GM19099 (cell line): ENCODE data around the gene MAS1L.

Experiments used
- POLR2A ChIP-seq: IDR thresholded peaks from 3 replicates; pipeline ENCODE4 v1.6.1; 2011; ENCODE audit warnings: low read depth; ENCODE audit not compliant: insufficient read length; ENCODE audit errors: extremely low read depth

MAS1L gene

DNA sequence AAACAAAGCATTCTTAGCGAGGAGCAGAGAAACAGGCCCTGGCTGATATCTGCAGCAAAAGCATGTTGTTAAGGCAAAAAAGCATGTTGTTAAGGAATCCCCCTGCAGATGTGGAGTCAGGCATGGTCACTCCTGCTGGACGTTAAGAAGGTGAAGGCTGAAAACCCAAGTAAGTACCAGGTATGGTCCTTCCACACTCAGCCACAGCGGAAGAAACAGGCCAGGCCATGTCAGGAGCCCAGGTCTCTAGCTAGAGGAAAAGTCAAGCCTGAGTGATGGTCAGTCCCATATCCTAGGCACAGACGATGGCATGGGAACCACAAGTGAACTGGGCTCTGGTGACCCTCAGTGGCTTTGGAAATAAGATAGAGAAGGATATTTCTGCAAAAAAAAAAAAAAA is 32.5 kb upstream of the MAS1L start:
- TF ChIP-seq POLR2A = no peak

DNA sequence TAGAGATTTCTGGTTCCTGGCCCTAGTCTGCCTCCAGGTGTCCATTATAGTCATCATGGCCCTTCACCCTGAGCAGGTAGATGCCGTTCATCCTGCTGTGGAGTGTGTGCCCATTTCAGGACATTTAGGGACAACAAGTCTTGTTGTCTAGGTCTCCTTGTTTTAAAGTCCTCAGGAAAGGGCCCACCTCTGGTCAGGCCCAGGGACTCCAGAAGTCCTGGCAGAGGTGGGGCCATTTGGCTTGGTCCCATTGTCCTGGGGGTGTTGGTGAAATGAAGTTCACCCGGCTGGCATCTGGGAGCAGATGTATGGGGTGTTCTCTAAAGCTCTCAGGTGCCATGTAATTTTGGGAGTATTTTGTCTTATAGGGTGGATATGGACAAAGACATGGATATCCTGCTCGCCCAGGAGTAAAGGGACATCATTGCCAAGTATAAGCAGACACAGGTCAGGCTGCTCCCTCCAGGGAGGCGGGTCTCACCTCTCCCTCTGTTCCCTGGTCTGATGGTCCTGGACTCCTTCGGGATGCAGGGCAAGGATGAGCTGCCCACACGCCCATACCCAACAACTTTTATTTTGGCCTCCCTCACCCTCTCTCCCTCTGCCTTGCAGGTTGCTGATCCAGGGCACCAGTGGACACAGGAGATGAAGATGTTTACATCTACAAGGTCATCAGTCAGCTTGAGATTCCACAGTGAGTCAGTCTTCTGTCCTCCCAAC is 31.7 kb upstream of the MAS1L start:
- TF ChIP-seq POLR2A = no peak

DNA sequence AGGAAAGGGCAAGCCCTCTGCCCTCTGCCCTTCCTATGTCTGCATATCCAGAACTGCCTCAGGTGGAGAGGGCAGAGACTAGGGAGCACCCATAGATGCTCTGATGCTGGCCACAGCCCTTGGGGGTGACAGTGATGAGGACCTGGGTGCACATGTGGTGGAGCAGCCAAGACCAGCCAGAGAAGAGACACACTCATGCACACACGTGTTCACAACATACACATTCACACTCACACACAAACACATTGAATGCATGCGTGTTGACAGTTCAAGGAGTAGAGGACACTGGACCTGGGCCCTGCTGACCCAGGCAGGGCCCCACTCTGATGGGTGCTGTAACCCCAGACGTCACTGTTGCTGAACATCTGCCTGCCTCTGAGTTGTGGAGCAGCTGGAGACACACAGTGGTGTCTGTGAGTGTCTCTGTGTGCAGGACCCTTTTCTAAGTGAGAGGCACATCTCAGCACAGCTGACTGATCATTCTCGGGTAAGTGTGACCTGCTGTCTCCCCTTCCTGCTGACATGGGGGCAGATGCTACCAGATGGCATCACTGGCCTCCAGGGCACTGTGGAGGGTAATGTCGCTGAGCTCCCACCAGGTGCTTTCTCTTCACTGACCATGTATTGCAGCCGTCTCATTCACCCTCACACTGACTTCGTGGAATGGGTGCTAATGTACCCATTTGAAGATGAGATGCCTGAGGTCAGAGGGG is 30.1 kb upstream of the MAS1L start:
- no peak for TF ChIP-seq POLR2A

GRCh38 chr6:29517245-29517644 is 29.5 kb upstream of the MAS1L start:
- no peak for TF ChIP-seq POLR2A

GRCh38 chr6:29516108-29516507 is 28.4 kb upstream of the MAS1L start:
- TF ChIP-seq POLR2A = no peak

DNA sequence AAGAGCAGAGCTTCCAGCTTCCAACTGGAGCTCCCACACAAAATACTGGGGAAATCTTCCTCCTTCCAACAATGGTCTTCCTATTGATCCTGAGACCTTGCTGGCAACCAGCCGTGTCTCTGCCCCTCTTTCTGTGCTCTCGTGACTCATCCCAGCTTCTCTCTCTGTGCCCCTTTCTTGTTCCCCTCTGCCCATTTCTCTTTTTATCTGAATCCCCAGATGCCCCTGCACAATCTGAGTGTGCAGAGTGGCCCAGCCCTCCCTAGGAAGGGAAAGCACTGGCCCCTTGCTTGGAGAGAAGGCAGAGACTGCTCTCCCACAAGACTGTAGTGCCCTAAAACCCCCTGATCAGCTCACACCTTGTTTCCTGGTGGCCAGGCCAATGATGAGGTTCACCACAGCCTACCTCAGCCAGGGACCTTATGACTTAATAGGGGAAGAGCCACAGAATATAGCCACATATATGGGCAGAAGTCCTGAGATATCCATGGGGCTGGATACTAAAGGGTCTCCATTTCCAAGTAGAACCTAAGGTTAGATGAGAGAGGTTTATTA is 23.1 kb upstream of the MAS1L start:
- no peak for TF ChIP-seq POLR2A

DNA sequence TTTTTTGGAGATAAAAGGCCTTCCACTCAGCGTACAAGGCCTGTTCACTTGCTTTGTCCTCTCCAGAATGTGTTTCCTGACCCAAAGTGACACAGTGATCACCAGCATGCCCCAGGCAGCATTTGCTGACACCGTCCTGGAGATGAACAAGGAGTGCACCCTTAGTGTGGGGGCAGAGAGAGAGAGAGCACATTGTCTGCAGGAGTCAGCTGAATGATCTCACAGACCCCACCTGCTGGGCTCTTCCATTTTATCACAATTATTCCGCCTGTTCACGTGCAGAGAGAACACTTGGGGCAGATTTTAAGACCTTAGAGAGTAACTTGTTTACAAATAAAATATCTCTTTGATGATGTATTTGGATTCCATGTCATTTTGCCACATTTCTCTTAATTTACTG is 22.4 kb upstream of the MAS1L start:
- no peak for TF ChIP-seq POLR2A

- TF ChIP-seq POLR2A = no peak
These were observed 22.0 kb upstream of the MAS1L start for GRCh38 chr6:29509711-29510110.

GRCh38 chr6:29509239-29509638 is 21.5 kb upstream of the MAS1L start:
- no peak for TF ChIP-seq POLR2A

DNA sequence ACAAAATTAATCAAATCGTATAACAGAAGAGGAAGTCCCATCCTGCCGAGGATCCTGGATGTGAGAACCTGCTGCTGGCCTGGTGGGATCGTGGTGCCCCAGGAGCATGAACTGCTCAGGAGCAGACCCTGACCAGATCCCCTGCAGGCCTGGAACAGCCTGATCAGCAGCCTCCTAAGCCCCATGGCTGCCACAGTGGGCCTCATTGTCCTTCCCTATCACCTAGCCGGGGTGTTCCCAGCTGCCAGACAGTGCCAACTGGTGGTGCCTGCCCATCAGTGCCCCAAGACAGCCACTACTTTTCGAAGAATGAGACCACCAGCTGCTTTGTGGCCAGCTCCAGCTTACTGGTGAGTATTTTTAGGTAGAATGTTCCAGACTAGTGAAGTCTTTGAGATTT is 19.6 kb upstream of the MAS1L start:
- no peak for TF ChIP-seq POLR2A

GRCh38 chr6:29506446-29507067 is 18.8 kb upstream of the MAS1L start:
- TF ChIP-seq POLR2A = no peak

GRCh38 chr6:29505808-29506207 is 18.1 kb upstream of the MAS1L start:
- no peak for TF ChIP-seq POLR2A

GRCh38 chr6:29504961-29505360 is 17.2 kb upstream of the MAS1L start:
- no peak for TF ChIP-seq POLR2A

GRCh38 chr6:29502597-29502996 is 14.8 kb upstream of the MAS1L start:
- no peak for TF ChIP-seq POLR2A

GRCh38 chr6:29502181-29502580 is 14.4 kb upstream of the MAS1L start:
- no peak for TF ChIP-seq POLR2A

DNA sequence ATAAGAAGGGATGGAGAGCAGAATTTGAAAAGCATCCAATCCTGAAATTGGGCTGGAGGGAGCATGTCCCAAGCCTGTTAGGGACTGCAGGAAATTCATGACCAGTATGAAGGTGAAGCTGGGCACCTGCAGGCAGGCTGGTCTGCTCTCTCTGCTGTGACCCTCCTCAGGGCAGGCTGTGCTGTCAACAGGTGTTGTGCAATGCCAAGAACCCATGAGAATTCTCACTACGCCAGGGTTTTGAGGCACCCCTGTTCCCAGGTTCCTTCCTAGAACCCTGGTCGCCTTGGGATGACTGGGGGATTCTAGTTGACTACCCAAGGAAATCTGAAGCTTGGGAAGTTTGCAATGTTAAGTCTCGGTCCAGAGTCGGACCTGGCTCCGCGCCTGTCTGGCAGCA is 13.3 kb upstream of the MAS1L start:
- no peak for TF ChIP-seq POLR2A
